HEK293 (cell line): ENCODE measurements around the gene NOC2L.

Experiments used
- ELK4 ChIP-seq: IDR thresholded peaks from 2 replicates; pipeline ENCODE4 v1.6.1; 2011; ENCODE audit warnings: mild to moderate bottlenecking, low read depth, low read length, borderline replicate concordance
- KLF16 ChIP-seq: fragments of 450-650 bp; formaldehyde crosslinking; IDR thresholded peaks from 2 replicates; pipeline ENCODE4 v1.5.1; 2017; ENCODE audit warnings: missing biosample characterization, missing genetic modification characterization
- KLF9 ChIP-seq: fragments of 450-650 bp; formaldehyde crosslinking; IDR thresholded peaks from 2 replicates; pipeline ENCODE4 v1.5.1; 2016; ENCODE audit warnings: missing biosample characterization, missing genetic modification characterization, low read depth
- MYNN ChIP-seq: fragments of 450-650 bp; formaldehyde crosslinking; IDR thresholded peaks from 2 replicates; pipeline ENCODE4 v1.5.1; 2016; ENCODE audit warnings: missing biosample characterization, missing genetic modification characterization, borderline replicate concordance
- PRDM1 ChIP-seq: fragments of 450-650 bp; formaldehyde crosslinking; IDR thresholded peaks from 2 replicates; pipeline ENCODE4; 2016; ENCODE audit warnings: missing biosample characterization, missing genetic modification characterization
- PRDM10 ChIP-seq: fragments of 450-650 bp; formaldehyde crosslinking; IDR thresholded peaks from 2 replicates; pipeline ENCODE4 v1.5.1; 2016; ENCODE audit warnings: missing biosample characterization, missing genetic modification characterization
- PRDM2 ChIP-seq: fragments of 450-650 bp; formaldehyde crosslinking; IDR thresholded peaks from 2 replicates; pipeline ENCODE4 v1.5.1; 2016; ENCODE audit warnings: missing biosample characterization, missing genetic modification characterization, borderline replicate concordance
- REST ChIP-seq: fragments of 450-650 bp; formaldehyde crosslinking; IDR thresholded peaks from 2 replicates; pipeline ENCODE4 v1.5.1; 2016; ENCODE audit warnings: missing biosample characterization, missing genetic modification characterization
- ZBTB1 ChIP-seq: fragments of 450-650 bp; formaldehyde crosslinking; IDR thresholded peaks from 2 replicates; pipeline ENCODE4 v1.5.1; 2016; ENCODE audit warnings: missing biosample characterization, missing genetic modification characterization
- ZFP69B ChIP-seq: fragments of 450-650 bp; formaldehyde crosslinking; IDR thresholded peaks from 2 replicates; pipeline ENCODE4 v1.5.1; 2016; ENCODE audit warnings: missing biosample characterization, missing genetic modification characterization
- ZIC2 ChIP-seq: fragments of 450-650 bp; formaldehyde crosslinking; IDR thresholded peaks from 2 replicates; pipeline ENCODE4 v1.5.1; 2016; ENCODE audit warnings: missing biosample characterization, missing genetic modification characterization
- ZNF133 ChIP-seq: fragments of 450-650 bp; formaldehyde crosslinking; IDR thresholded peaks from 2 replicates; pipeline ENCODE4 v1.5.1; 2016; ENCODE audit warnings: missing biosample characterization, missing genetic modification characterization
- ZNF214 ChIP-seq: fragments of 450-650 bp; formaldehyde crosslinking; IDR thresholded peaks from 2 replicates; pipeline ENCODE4 v1.5.1; 2017; ENCODE audit warnings: missing biosample characterization, mild to moderate bottlenecking, missing genetic modification characterization, borderline replicate concordance
- ZNF266 ChIP-seq: fragments of 450-650 bp; formaldehyde crosslinking; IDR thresholded peaks from 2 replicates; pipeline ENCODE4 v1.5.1; 2016; ENCODE audit warnings: missing biosample characterization, missing genetic modification characterization, low read depth
- ZNF416 ChIP-seq: fragments of 450-650 bp; formaldehyde crosslinking; IDR thresholded peaks from 2 replicates; pipeline ENCODE4 v1.5.1; 2016; ENCODE audit warnings: missing biosample characterization, missing genetic modification characterization
- ZNF548 ChIP-seq: fragments of 450-650 bp; formaldehyde crosslinking; IDR thresholded peaks from 2 replicates; pipeline ENCODE4 v1.5.1; 2016; ENCODE audit warnings: missing biosample characterization, missing genetic modification characterization
- ZNF670 ChIP-seq: fragments of 450-650 bp; formaldehyde crosslinking; IDR thresholded peaks from 2 replicates; pipeline ENCODE4 v1.5.1; 2016; ENCODE audit warnings: missing biosample characterization, missing genetic modification characterization, low read depth
- ZNF76 ChIP-seq: fragments of 450-650 bp; formaldehyde crosslinking; IDR thresholded peaks from 2 replicates; pipeline ENCODE4; 2016; ENCODE audit warnings: low read depth, missing biosample characterization, missing genetic modification characterization, borderline replicate concordance
- ZNF776 ChIP-seq: fragments of 450-650 bp; formaldehyde crosslinking; IDR thresholded peaks from 2 replicates; pipeline ENCODE4 v1.5.0; 2017; ENCODE audit warnings: missing biosample characterization, missing genetic modification characterization, borderline replicate concordance
- ZNF791 ChIP-seq: fragments of 450-650 bp; formaldehyde crosslinking; IDR thresholded peaks from 2 replicates; pipeline ENCODE4 v1.5.1; 2016; ENCODE audit warnings: missing biosample characterization, missing genetic modification characterization

The NOC2L gene

GRCh38 chr1:1000357-1001056, 41.5 kb upstream of the NOC2L start (continued):
- TF ChIP-seq ZNF133 (tag by site-specific recombination) (peak; percentile 64; the same call in 1 of the 2 replicates), MYNN (peak; percentile 76; the same call in 1 of the 2 replicates), KLF16 (tag by site-specific recombination) (peak; percentile 94), PRDM10 (tag by site-specific recombination) (peak; percentile 88), ELK4 (no peak), ZNF416 (tag by site-specific recombination) (0 out of 2 replicates have a peak, but pooled peaks have one; percentile 23), ZNF214 (tag by site-specific recombination) (no peak), ZNF266 (tag by site-specific recombination) (no peak), ZNF776 (tag by site-specific recombination) (no peak), ZBTB1 (tag by site-specific recombination) (no peak), PRDM2 (tag by site-specific recombination) (peak; percentile 92; the same call in 1 of the 2 replicates), ZIC2 (tag by site-specific recombination) (peak; percentile 96), ZNF670 (no peak), KLF9 (tag by site-specific recombination) (peak; percentile 63), ZNF548 (no peak), ZFP69B (peak; percentile 91), ZNF76 (tag by site-specific recombination) (peak; percentile 90), ZNF791 (tag by site-specific recombination) (no peak), PRDM1 (tag by site-specific recombination) (peak; percentile 75), REST (peak; percentile 52; the same call in 1 of the 2 replicates)
